NCI-H2107 treated with DMSO at 0.1 percent for 48 hours (cell line): ENCODE measurements around the gene SCYL3.
"Not testable (repeated sequence)": the region's sequence is repeated elsewhere in the genome, so short reads cannot be mapped to it uniquely, and the experiment has no call there.

Source experiments
- DNase-seq: peaks from one replicate; lab custom pipeline; 2025; ENCODE audit not compliant: unreplicated experiment; lab: John Stamatoyannopoulos, UW

The SCYL3 gene

GRCh38 chr1:169871988-169872387 is 21.7 kb downstream of the SCYL3 start:
- DNase-seq = not testable (repeated sequence)

- DNase-seq = no peak
Measured at GRCh38 chr1:169869426-169869825, 24.3 kb downstream of the SCYL3 start.

- no peak for DNase-seq
Measured at GRCh38 chr1:169868978-169869377, 24.7 kb downstream of the SCYL3 start.

DNA sequence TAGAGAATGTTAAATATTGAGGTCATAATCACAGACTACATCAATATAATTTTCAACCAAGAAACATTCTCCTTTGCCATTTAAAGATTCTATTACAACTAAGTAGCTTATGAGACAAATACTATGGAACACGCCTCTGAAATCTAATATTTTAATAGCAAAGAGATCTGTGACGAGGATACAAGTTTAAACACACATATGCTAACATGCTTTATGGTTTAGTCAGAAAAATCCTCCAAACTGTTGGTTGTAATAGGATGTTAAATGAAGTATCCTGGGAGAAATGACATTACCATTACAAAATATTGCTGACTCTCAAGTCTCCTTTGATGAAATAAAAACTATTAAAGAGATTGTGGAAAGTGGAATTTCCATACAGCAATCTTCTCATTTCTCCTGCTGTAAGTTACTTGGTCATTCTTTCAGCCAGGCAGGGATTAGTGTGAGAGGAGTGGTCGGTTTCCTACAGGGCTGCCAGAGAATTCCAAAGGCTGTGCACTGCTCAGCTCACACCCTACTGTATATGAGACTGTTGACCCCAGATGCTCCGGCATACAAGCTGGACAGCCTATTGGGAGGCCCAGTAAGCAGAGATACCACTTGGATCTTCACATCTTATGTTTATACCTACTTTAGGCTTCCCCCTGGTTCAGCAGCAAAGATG is 26.6 kb downstream of the SCYL3 start:
- DNase-seq = no peak

GRCh38 chr1:169866577-169866976 is 27.1 kb downstream of the SCYL3 start:
- no peak for DNase-seq

DNA sequence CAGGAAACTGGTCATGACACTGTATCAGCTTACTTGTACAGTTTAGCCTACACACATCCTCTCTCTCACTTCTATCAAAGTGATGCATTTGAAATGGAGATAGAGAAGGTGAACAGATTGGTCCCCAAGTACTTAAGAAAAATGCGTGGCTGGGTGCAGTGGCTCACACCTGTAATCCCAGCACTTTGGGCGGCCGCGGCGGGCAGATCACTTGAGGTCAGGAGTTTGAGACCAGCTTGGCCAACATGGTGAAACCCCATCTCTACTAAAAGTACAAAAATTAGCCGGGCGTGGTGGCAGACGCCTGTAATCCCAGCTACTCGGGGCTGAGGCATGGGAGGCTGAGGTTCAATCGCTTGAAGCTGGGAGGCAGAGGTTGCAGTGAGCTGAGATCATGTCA is 29.2 kb downstream of the SCYL3 start:
- DNase-seq = not testable (repeated sequence)

- DNase-seq = no peak
Measured at GRCh38 chr1:169860750-169861149, 32.9 kb downstream of the SCYL3 start.

- DNase-seq = no peak
Measured at GRCh38 chr1:169860187-169860586, 33.5 kb downstream of the SCYL3 start.

DNA sequence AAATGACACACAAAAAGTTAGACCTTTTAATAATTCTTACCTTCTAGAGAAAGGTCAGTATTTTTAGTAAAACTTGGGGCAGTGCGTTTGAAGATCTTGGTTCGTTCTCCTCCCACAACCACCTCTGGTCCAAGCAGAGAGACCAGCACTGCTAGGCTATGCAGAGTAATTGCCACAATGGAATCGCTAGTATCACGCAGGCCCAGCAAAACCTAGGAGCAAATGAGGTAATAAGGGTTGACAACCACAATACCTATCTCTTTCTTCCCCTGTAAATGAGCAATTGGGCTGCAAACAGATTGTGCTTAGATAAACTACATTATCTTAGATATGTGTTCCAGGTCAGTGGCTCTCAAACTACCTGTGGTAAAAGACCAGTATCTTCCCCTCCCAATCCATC is 34.7 kb downstream of the SCYL3 start:
- DNase-seq = no peak

DNA sequence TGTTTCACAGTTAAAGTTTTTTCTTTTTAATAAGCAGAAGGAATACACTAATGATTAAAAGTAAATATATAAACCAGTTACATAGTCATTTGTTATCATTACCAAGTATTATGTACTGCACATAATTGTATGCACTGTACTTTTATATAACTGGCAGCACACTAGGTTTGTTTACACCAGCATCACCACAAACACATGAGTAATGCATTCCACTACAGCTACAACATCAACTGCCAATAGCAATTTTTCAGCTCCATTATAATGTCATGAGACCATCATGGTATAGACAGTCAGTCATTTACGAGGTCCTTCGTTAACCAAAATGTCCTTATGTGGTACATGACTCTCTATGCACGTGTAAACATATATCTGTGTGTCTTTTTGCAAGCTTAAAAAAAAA is 35.2 kb downstream of the SCYL3 start:
- DNase-seq = no peak

- no peak for DNase-seq
Measured at GRCh38 chr1:169853341-169853740, 40.4 kb downstream of the SCYL3 start.

- DNase-seq = no peak
Measured at GRCh38 chr1:169849346-169850022, 44.2 kb downstream of the SCYL3 start.

GRCh38 chr1:169848456-169848855 is 45.2 kb downstream of the SCYL3 start:
- DNase-seq = no peak

GRCh38 chr1:169844941-169845608 is 48.6 kb downstream of the SCYL3 start:
- DNase-seq = no peak

GRCh38 chr1:169838942-169839341 is 54.8 kb downstream of the SCYL3 start:
- no peak for DNase-seq

GRCh38 chr1:169836198-169836597 is 57.5 kb downstream of the SCYL3 start:
- DNase-seq = no peak

DNA sequence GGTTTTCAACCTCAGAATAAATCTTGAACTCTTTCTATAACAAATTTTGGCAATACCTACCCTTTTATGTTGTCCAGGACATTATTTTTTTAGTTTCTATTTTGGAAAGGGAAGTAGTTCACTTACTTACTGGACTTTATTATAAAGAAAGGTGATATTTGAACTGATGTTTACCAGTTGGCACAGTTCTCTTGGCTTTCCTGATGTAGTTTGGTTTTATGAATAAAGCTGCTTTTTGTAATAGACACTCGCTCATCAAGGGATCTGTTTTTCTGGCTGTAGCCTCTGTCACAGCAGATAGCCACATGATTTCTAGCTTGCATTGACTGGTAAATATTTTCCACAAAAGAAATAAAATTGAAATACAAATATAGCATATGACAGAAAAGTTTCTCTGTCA is 58.0 kb downstream of the SCYL3 start:
- no peak for DNase-seq

DNA sequence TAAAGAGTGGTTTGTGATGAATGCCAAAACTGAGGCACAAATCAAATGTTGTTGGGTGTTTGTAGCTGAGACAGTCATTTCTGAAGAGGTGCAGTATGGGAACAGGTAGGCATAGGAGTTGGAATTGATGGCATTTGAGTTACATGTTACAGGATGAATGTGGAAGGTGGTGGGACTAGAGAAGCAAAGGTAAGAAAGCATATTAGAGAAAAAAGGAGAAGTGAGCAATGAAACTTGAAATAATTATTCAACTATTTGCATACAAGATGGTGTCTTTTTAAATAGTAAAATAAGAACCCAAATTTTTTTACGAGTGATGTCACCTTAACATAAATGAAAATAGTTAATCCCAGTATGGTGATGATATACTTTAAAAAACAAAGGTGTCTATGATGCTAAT is 58.8 kb downstream of the SCYL3 start:
- DNase-seq = no peak

GRCh38 chr1:169833179-169833901 is 60.4 kb downstream of the SCYL3 start:
- no peak for DNase-seq

- DNase-seq = no peak
Measured at GRCh38 chr1:169829671-169830070, 64.0 kb downstream of the SCYL3 start.

DNA sequence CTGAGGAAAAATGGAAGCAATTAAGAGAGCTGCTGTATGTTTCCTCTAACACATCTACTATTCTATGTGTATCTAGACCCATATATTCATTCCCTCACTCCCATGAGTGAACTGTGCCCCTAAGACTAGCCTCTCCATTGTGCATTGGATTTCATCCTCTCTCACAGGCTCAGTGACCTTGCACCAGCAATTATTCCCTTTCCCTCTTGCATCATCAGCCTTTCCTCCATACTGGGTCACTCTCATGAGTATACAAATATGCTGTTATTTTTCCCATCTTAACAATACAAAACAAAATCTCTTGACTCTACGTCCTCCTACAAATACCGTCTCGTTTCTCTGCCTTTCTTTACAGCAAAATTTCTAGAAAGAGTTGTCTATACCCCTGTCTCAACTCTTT is 69.5 kb downstream of the SCYL3 start:
- no peak for DNase-seq

GRCh38 chr1:169821500-169821899 is 72.2 kb downstream of the SCYL3 start:
- DNase-seq = no peak
